T1000 (cell line): ENCODE measurements around the gene GOT1.

Experiments used
- DNase-seq: peaks from one replicate; lab custom pipeline; 2025; ENCODE audit warnings: mixed read lengths; lab: John Stamatoyannopoulos, UW

GOT1 gene

DNA sequence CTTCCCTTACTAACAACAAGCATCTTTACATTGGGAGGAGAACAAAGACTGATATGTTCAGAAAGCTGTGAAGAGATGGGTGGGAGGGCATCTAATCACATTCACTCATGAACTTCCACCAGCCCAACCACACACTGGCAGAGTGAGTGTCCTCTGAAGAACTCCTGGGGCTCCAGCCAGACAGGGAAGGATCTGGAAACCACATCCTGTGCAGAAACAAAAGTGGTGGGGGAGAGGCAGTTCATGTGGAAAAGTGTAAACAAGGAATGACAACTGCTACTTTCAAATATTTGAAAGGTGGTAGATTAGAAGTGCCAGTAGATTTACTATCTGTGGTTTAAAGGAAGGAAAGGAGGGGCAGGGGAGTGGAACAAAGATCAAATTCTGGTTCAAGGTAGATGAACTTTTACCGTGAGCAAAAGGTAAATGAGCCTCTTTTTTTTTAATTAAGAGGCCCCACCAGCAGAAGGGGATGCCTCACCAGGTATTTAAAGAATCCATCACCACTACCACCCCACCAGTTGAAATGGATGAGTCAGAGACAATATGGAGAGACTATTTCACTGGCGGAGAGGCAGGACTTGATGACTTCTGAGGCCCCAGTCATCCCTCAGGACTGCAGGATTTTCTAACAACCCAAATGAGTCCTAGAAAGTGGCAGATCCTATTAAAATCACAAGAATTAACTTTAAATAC is 34.5 kb downstream of the GOT1 start:
- DNase-seq = peak; percentile 31

- no peak for DNase-seq
Measured at GRCh38 chr10:99394761-99395386, 35.5 kb downstream of the GOT1 start.

DNA sequence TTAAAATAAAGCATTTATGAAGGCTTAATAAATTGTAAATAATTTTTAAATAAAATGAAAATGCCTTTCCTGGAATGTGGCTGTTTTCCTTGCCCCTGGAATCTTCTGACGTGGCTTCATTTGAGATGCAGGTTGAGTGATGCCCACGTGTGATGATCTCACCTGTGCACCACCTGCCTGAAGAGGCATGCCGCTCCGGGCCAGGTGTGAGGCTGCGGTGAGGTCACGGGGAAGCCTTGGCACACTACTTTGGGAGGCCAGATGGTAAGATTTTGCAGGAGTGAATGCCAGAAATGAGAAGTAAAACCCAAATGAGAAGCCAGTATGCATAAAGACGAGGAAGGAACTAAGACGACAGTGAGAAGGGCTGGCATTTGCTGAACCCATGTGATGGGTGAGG is 36.2 kb downstream of the GOT1 start:
- DNase-seq = no peak

GRCh38 chr10:99393683-99394082 is 36.7 kb downstream of the GOT1 start:
- DNase-seq = no peak

GRCh38 chr10:99393036-99393435 is 37.4 kb downstream of the GOT1 start:
- DNase-seq = no peak

GRCh38 chr10:99391346-99391745 is 39.1 kb downstream of the GOT1 start:
- DNase-seq = no peak

DNA sequence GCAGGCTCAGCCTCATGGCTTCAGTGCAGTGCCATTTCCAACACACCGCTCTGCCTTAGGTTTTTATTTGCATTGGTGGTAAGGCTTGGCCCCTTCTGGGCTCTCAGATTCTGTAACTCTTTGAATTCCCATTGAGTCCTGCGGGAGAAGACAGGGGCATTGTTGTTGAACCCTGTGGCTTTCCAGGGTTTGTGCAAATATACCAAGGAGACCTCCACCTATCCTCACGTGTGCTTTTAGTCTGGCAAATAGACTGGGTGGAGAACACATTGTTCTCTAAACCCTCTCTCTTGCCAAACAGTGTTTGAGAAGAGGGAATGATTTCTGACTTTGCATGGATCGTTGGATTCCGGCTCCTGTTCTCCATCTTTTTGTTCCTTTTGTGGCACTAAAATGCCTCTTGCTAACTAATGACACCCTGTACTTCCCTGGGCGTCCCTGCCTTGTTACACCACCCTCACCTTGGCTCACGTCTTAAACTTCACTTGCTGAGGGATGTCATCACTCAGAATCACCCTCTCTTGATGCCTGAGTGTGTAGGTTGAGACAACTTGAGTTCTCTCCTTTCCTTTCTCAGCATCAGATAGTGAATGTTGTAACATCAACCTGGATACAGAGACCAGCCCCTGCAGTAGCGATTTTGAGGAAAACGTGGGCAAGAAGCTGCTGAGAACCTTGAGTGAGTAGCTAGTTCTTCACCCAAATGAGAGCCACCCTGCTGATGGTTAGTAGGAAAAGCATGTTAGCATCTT is 40.5 kb downstream of the GOT1 start:
- no peak for DNase-seq

- no peak for DNase-seq
Measured at GRCh38 chr10:99387541-99387940, 42.9 kb downstream of the GOT1 start.

GRCh38 chr10:99387071-99387470 is 43.4 kb downstream of the GOT1 start:
- no peak for DNase-seq

DNA sequence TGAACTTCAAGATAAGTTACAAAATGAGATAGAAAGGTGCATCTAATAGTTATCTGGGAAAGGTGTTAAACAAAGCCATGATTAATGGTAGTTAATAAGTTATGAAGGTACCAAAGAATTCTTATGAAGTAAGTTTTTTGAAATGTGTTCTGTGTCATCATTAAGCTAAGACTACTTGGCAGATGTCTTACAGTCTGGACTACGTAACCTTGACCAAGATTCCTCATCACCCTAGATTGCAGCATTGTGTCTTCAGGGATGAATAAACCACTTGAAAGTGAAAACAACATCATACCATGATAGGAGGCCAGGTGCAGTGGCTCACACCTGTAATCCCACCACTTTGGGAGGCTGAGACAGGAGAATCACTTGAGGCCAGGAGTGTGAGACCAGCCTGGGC is 48.2 kb downstream of the GOT1 start:
- no peak for DNase-seq

GRCh38 chr10:99375426-99375825 is 55.0 kb downstream of the GOT1 start:
- no peak for DNase-seq

DNA sequence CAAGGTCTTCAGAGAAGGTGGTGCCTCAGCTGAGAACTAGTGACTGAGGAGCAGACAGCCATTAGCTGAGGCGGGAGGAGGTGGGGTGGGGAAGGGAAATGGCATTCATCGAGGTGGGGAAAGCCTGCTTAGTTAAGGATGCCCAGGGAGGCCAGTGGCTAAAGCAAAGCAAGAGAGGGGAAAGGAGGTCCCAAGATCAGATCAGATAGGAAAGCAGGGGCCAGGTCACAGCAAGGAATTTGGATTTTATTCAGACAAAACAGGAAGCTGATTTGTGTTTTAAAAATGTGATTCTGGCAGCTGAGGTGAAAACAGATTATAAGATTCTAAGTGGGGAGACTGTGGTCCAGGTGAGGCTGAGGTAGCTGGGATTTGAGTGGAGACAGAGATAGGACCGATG is 55.5 kb downstream of the GOT1 start:
- DNase-seq = no peak

- DNase-seq = no peak
Measured at GRCh38 chr10:99374526-99374925, 55.9 kb downstream of the GOT1 start.

DNA sequence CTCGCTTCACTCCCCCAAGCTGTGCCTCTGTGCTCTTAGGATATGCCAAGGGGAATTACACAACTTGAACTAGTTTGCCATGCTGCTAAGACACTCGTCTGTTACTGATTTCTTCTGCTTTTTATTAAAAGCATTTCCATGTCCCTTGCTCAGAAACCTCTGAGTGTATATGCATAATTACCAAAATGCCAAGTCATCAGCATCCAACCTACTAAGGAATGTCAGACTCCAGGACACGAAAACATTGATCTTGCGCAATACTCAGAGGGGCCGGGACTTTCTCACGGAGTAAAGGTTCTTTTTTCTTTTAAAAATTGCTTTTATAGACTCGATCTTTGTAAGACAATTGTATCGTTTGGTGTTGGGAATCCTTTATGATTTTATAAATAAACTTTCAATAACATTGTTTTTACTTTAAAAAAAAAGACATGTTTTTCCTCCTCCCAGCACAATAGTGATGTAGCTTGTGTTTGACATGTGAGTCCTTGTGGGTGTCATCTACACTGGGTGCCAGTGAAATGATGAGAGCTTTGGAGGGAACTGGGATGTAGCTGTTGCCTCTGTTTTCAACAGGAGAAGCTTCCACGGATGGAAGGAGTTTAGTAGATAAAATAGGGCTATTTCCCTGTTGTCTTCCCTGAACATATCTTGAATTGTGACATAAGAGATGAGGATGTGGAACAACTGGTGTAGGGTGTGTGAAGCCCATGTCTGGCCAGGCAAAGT is 57.7 kb downstream of the GOT1 start:
- DNase-seq = no peak

DNA sequence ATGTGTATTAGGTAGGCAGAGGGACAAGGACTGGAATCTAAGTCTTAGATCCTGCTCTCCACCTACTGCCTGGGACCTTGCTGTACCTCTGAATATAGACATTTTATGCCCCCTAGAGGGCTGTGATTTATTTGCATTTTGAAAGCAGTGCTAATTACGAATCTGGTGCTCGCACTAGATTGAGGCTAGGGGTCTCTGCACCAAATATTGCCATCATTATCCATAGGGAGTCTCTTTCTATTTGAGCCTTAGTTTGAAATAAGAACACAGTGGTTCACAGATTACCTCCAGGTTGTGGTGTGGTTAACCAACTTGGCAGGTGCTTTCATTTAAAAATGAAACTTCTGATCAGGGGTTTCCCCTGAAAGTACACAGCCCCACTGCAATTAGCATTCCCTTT is 59.4 kb downstream of the GOT1 start:
- no peak for DNase-seq

DNA sequence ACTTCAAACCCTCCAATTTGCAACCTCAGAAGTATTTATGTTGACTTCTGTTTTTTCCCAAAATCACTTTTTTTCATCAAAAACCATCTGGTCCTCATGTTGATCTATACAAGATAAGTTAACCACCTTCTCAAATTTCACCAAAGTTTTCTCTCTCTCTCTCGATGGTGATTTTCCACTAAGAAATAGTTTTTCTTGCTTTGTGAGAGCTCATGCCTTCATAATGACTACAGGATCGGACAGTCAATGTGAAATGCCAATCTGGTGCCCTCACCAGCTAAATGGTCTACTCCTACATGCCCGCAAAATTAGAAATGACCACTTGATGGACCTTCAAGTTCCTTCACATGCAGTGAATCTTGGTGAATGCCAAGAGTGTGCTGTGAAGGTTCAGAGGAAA is 60.9 kb downstream of the GOT1 start:
- no peak for DNase-seq

- DNase-seq = no peak
Measured at GRCh38 chr10:99369126-99369525, 61.3 kb downstream of the GOT1 start.

- DNase-seq = no peak
Measured at GRCh38 chr10:99368646-99369045, 61.8 kb downstream of the GOT1 start.

DNA sequence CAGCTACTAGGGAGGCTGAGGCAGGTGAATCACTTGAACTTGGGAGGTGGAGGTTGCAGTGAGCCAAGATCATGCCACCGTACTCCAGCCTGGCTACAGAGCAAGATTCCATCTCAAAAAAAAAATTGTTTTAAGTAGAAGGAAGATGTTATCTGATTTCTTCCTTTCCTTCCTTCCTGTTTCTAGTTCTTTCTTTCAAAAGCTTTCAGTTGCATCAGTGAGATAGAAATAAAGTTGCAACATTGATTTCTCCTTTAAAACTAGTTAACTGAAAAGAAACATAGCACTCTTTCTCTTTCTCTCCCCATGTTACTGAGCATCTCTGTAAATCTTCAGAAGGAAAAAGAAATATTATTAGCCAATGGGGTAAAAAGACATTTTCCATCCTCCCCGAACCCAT is 63.8 kb downstream of the GOT1 start:
- DNase-seq = no peak

DNA sequence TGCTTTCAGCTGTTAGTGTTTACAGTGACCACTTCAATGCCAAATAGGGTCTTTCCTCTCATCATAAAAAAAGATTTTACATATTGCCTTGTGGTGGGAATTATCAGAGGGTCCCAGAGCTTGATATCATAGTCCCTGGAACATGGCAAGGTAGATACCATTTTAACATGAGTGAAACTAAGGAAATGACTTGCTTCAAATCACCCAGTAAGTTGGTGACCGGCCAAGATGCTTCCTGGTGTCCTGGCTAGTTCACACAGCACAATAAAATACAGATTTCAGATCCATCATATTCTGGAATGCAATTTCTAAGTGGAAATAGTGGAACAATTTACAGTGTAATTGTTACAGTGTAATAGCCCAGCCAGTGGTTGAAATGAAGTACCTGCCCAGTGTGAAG is 64.7 kb downstream of the GOT1 start:
- no peak for DNase-seq

DNA sequence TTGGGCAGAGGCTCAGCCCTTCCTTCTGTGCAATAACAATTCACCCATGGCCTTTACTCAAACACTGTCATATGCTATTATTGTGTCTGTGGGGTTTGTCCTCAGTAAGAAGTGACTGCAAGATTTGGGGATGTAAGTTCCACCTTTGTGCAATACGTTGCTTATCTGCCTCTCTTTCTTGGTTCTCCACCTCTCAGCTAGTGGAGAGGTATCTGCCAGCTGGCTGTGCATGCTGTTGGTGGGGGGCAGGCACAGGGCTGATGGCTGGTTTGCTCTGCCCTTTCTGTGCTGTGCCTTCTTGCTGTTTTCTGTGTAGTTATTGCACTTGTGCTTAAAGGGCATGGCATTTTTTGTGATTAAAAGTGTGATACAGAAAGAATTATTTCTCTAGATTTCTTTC is 65.1 kb downstream of the GOT1 start:
- no peak for DNase-seq

- DNase-seq = no peak
Measured at GRCh38 chr10:99364125-99364524, 66.3 kb downstream of the GOT1 start.

- DNase-seq = no peak
Measured at GRCh38 chr10:99360934-99361333, 69.5 kb downstream of the GOT1 start.
